Kidney (tissue), 14 donors: ENCODE results near the gene NALCN. TPM values are rescaled to one million over a fixed set of nuclear protein-coding genes. Genes with fewer than 3 reads are reported as not detected.

ENCODE experiments used
- DNase-seq, 5 donors: peaks; one replicate each; pipeline ENCODE4 v3.0.0-alpha.2; 2013 to 2020
- FAIRE-seq: peaks from 2 replicates; lab custom pipeline; 2012; peaks lifted over from hg19 to GRCh38; lab: Jason Lieb, UNC
- H3K27ac ChIP-seq, 2 donors: one replicate each; pipeline ENCODE4 v1.7.0; 2013; ENCODE audit warnings: low read depth in 2 of 2, low read length in 2 of 2, inconsistent platforms in 1 of 2
- H3K27me3 ChIP-seq: one replicate; pipeline ENCODE4 v1.7.1; 2013; ENCODE audit warnings: low read length, inconsistent platforms; ENCODE audit not compliant: control insufficient read depth, insufficient read depth
- H3K36me3 ChIP-seq, 3 donors: one replicate each; pipeline versions ENCODE4 v1.7.0 to v1.7.1; 2013; ENCODE audit warnings: low read length in 3 of 3, control low read depth in 1 of 3, inconsistent platforms in 1 of 3; ENCODE audit not compliant: insufficient read depth in 3 of 3, control insufficient read depth in 2 of 3
- H3K4me1 ChIP-seq, 3 donors: one replicate each; pipeline versions ENCODE4 v1.7.0 to v1.7.1; 2013; ENCODE audit warnings: low read length in 3 of 3, inconsistent platforms in 1 of 3, low read depth in 1 of 3; ENCODE audit not compliant: control insufficient read depth in 2 of 3, insufficient read depth in 2 of 3
- H3K4me3 ChIP-seq, 3 donors: one replicate each; pipeline versions ENCODE4 v1.7.0 to v1.8.1; 2013; ENCODE audit warnings: low read length in 3 of 3, control low read depth in 1 of 3, inconsistent platforms in 1 of 3
- H3K9ac ChIP-seq, 3 donors: one replicate each; pipeline versions ENCODE4 v1.7.0 to v1.7.1; 2013; ENCODE audit warnings: low read length in 3 of 3, control low read depth in 1 of 3, inconsistent platforms in 1 of 3
- H3K9me3 ChIP-seq, 3 donors: one replicate each; pipeline versions ENCODE4 v1.7.0 to v1.7.1; 2013; ENCODE audit warnings: low read length in 3 of 3, control low read depth in 1 of 3, inconsistent platforms in 1 of 3; ENCODE audit not compliant: control insufficient read depth in 2 of 3, insufficient read depth in 1 of 3
- CTCF ChIP-seq: IDR thresholded peaks from 3 replicates; pipeline ENCODE4 v1.5.1; 2012; ENCODE audit warnings: mild to moderate bottlenecking, moderate library complexity, borderline replicate concordance; ENCODE audit not compliant: insufficient read depth; ENCODE audit errors: extremely low read depth
- intact Hi-C: fragments of 100-400 bp; cut with DNase I; formaldehyde crosslinking; loops from one replicate; pipeline ENCODE4 v1.11.1; 2022
- polyA plus RNA-seq: library from polyadenylated mRNA; stranded (reverse); fragments of 350-450 nt; fragmentation: Illumina TruSeq; extraction: RNeasy Lipid Tissue Mini Kit (QIAGEN cat#74804); gene quantifications from one replicate; pipeline ENCODE4 v1.2.3, GENCODE V29; 2014; ENCODE audit warnings: low read depth, low replicate concordance; ENCODE audit not compliant: insufficient read depth
- total RNA-seq: library from RNA; stranded (reverse); fragmentation: NEBNext Ultra II Directional; extraction: Animal tissue kit (Norgen Biotek cat#: 25700); gene quantifications from one replicate; pipeline ENCODE4 v1.2.1, GENCODE V29; 2021
- donor health status: control.
- donor health status: control.
- donor health status: control.
- donor health status: control.
- donor health status: control.
- donor health status: DM: yes; HTN: yes; CAD: no.
- donor health status: Normal renal cell carcinoma (clear cell type).

NALCN gene
- total and polyA plus RNA-seq, 2 donors from 2014 or later, result 0.43 to 2.4 TPM

- Histone ChIP-seq H3K36me3 (no peaks in the 10 kb centered on the region), H3K4me3 (no peak overlapping the region), H3K27me3 (no peaks in the 10 kb centered on the region), H3K4me1 (no peaks in the 10 kb centered on the region), H3K9ac (no peak overlapping the region), H3K9me3 (no peaks in the 10 kb centered on the region), H3K27ac (no peak overlapping the region)
- intact Hi-C loops, result no loop called here
- FAIRE-seq (no peak), DNase-seq (no peak)
- TF ChIP-seq CTCF, result no peak
Observed at GRCh38 chr13:101433895-101434294, 17.6 kb upstream of the NALCN start.

GRCh38 chr13:101429733-101430132 is 13.4 kb upstream of the NALCN start:
- Histone ChIP-seq H3K27me3 (no peaks in the 10 kb centered on the region), H3K4me1 (no peaks in the 10 kb centered on the region), H3K4me3 (no peak overlapping the region), H3K27ac (no peak overlapping the region), H3K9ac (no peak overlapping the region), H3K9me3 (no peaks in the 10 kb centered on the region), H3K36me3 (no peaks in the 10 kb centered on the region)
- intact Hi-C loops, result no loop called here
- FAIRE-seq, result no peak
- TF ChIP-seq CTCF, result no peak
- DNase-seq, result no peak

- intact Hi-C loops, result no loop called here
Observed at GRCh38 chr13:101425623-101426022, 9.3 kb upstream of the NALCN start.

More at GRCh38 chr13:101425623-101426022, 9.3 kb upstream of the NALCN start:
- H3K27ac ChIP-seq, result no peak overlapping the region
- no peak for FAIRE-seq
- no peaks in the 10 kb centered on the region for H3K27me3 ChIP-seq
- no peaks in the 10 kb centered on the region for H3K4me1 ChIP-seq
- H3K9ac ChIP-seq, result no peak overlapping the region
- no peak for TF ChIP-seq CTCF
- H3K36me3 ChIP-seq, result no peaks in the 10 kb centered on the region
- no peak for DNase-seq
- H3K4me3 ChIP-seq, result no peak overlapping the region
- no peaks in the 10 kb centered on the region for H3K9me3 ChIP-seq
